GM19468 (cell line): Measurements from ENCODE around the gene OPHN1.

Source experiments
- ATAC-seq: cut with Tn5 transposase; IDR thresholded peaks from one replicate; pipeline ENCODE4 v1.9.1; 2021; ENCODE audit warnings: mild to moderate bottlenecking, moderate library complexity, moderate number of reproducible peaks; ENCODE audit not compliant: unreplicated experiment; ENCODE audit errors: extremely low read depth

Gene OPHN1

GRCh38 chrX:68256990-68257389, 176.3 kb downstream of the OPHN1 start:
- no peak for ATAC-seq

DNA sequence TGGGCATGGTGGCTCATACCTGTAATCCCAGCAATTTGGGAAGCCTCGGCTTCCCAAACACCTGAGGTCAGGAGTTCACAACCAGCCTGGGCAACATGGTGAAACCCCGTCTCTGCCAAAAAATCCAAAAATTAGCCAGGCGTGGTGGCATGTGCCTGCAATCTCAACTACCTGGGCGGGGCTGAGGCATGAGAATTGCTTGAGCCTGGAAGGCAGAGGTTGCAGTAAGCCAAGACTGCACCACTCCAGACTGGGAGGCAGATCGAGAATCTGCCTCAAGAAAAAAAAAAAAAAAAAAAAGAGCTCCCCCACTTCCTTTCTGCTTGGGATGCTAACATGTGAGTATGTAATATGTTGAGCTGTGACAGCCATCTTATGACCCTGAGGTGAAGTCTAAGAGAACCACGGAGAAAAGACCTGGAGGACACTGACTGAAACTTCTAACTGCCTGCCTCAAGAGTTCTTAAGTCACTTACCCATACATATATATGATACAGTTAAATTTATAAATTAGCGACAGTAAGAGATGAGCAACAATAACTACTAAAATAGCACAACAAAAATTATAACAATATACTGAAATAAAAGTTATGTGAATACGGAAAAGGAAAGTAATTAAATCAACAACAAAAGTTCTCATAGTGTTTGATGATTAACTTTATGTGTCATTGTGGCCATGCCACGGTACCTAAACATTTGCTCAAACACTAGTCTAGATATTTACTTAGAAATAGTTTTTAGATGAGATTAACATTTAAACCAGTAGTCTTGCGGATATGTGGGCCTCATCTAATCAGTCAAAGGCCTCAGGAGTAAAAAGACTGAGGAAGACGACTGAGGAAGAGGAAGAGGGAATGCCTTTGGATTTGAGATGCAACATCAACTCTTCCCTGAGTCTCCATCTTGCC, 178.3 kb downstream of the OPHN1 start:
- no peak for ATAC-seq

DNA sequence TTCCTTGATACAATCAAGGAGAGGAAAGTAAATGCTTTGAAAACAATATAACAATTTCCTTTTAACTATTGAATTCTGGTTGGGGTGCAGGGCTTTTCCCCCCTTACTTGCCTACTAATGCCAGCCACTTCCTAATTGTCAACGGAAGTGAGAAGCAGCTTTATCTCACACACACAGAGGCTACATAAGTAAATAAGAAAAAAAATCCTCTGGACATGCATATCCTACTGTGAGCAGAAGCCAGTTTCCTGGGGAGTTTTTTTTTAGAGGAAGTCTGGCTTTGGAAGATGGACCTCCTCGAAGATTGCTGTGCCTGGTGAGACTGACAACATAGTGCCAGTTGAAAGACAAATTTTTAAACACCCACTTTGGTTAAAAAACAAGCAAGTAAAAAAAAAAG, 180.6 kb downstream of the OPHN1 start:
- ATAC-seq = no peak

- ATAC-seq = no peak
These were observed 183.4 kb downstream of the OPHN1 start for GRCh38 chrX:68249903-68250302.

DNA sequence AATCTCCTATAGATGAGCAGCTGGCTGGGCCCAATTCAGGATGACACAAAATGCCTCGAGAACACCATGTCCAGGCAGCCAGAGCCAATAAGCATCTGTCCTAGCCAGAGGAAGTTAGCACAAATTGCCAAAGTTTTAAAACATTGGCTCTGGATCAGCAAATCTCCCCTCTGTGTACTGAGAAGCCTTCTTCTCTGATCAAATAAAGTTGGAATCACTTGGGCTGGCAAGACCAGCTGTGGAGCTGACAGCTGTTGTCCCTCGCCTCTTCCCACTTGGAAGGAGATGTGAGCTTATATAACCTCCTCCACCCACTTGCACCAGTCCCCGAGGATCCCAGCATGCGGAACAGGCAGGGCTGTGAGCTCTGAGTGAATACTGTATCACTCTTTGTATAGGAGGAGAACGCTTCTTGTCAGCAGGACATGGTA, 183.9 kb downstream of the OPHN1 start:
- no peak for ATAC-seq

GRCh38 chrX:68238568-68238967, 194.7 kb downstream of the OPHN1 start:
- ATAC-seq = no peak

DNA sequence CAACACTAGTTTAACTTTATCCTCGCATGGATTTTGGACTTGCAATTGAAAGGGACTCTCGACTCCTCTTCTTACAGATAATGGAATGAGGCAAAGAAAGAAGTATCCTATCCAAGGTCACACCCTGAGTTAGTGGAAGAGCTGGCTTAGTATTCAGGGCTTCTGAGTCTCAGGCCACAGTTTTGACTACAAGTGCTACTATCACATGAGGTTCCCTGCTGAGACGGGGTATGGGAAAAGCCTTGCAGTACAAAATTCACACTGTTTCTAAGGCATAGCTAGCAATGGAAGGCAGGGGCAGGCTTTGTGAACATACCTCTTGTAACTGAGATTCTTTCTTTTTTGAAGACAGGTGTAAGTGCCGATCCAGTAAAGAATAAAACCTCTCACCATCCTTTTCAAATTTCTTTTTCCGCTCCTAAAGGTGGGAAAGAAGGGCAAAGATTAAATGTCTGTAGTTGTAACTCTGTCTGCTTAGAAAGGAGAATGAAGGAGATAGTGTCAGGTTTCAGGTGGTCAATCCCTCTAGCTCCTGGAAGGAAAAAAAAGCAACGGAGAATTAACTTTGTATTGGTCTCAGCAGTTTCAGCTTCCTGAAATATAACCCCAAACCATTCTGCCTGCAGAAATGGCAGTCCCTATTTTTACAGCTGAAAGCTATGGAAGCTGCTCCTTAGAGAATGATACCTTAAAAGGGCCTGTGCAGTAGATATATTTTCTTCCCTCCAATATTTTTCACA, 199.0 kb downstream of the OPHN1 start:
- no peak for ATAC-seq

DNA sequence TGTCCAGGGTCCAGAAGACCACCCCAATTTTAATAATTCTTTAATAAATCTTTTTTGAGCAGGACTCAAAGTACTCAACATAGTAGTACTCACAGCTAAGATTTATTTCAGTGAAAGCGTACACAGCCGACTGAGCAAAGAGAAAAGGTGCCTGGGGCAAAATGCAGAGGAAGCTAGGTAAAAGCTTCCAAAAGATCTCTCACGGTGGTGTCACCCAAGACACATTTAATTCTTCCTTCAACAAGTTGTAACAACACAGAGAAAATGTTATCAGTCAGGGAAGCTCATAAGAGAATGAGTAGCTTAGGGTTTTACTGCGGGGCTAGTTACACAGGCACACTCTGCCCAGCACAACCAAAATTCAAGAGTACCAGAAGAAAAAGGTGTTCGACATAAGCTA, 201.1 kb downstream of the OPHN1 start:
- no peak for ATAC-seq

DNA sequence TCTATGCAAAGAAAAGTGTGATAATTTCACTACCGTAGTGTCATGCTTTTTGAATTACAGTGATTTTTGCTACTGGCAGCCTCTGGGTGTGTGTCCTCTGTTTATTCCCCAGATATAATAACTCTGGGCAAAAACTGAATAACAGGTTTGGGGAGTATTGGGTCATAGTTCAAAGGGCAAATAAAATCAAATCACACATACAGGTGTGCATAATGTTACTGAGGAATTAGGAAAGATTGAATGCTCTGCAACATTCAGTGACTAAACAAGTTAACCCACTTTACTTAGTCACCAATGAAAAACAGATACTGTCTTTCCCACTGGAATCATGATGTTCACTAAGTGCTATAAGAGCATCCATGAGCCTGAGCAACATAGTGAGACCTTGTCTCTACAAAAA, 224.3 kb downstream of the OPHN1 start:
- no peak for ATAC-seq

GRCh38 chrX:68204521-68205038, 228.7 kb downstream of the OPHN1 start:
- no peak for ATAC-seq

GRCh38 chrX:68203646-68204045, 229.6 kb downstream of the OPHN1 start:
- ATAC-seq = no peak

DNA sequence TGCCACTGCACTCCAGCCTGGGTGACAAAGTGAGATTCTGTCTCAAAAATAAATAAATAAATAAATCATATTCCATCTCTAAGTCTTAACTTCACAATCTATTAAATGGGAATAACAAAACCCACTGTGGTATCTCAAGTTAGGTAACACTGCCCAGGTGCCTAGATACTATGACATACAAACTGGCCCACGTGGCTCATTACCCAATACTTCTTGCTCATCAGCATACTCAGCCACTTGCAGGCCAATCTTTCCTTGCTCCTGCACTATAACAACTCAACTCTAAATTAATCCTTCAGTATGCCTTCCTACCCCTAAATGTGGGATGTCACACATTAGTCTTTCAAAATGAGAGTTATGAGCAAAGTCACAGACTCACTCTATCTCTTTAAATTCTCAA, 230.1 kb downstream of the OPHN1 start:
- no peak for ATAC-seq

DNA sequence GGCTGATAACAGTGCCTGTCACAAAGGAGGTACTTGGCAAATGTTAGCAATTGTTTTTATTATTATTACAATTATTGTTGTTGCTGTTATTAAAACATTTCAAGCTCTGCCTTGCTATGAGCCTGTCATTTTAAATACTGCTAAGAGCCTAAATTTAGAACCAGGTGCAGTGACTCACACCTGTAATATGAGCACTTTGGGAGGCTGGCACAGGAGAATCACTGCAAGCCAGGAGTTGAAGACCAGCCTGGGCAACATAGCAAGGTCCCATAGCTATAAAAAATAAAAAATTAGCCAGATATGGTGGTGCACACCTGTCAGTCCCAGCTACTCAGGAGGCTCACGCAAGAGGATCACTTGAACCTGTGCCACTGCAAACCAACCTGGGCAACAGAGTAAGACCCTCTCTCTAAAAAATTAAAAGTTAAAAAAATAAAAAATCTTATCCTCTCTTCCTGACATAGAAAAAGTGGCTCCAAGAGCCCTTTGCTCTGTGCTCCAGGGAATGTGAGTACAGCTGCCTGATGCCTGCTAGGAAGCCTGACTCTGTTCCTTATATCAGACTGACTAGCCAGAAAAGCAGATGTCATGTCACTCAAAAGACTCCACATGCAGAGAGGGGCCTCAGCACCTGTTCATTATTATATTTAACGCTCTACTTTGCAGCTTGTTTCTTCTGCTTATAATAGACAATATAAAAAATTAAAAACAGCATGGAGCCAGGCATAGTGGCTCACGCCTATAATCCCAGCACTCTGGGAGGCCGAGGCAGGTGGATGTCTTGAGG, 234.0 kb downstream of the OPHN1 start:
- no peak for ATAC-seq

- peak; percentile 86 for ATAC-seq
These were observed 236.1 kb downstream of the OPHN1 start for GRCh38 chrX:68196939-68197791.

- ATAC-seq = no peak
These were observed 237.7 kb downstream of the OPHN1 start for GRCh38 chrX:68195561-68195960.

DNA sequence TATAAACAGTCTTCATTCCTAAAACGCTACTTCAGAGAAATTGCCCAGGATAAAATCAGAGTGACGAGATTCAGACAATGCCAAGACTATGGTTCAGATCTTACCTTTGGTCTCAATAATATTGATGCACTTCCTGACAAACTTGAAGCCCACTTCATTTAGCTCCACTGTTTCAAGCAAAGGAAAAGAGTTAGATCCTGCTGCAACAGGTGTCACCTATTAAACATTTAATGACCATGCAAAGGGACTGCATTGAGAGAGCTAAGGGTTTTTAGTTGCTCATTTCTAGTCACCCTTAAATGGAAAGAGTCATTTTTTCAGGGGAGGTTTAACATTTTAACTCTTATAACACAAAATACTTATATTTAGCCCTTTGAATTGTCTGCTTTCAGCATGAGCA, 239.5 kb downstream of the OPHN1 start:
- ATAC-seq = no peak

- no peak for ATAC-seq
These were observed 240.1 kb downstream of the OPHN1 start for GRCh38 chrX:68193234-68193633.

DNA sequence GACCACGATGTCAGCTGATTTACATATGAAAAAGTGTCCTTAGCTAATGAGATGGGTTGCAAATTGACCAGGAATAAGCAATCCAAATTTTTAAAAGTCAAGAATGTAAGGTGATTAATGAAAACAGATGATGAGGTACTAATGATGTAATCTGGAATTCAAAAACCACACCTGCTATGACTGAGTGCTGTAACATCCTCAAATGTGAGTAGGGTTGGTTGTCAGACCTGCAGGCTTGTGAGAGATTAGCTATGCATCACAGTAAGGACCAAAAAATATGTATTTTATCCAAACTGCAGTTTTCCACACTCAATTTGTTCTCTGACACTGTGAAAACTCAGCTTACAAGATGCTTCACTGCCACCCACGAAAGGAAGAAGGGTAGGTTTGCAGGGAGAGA, 242.5 kb downstream of the OPHN1 start:
- no peak for ATAC-seq

- ATAC-seq = no peak
These were observed 246.6 kb downstream of the OPHN1 start for GRCh38 chrX:68186552-68187262.
